Fibroblast of the aortic adventitia (primary cell): ENCODE data around the gene NCOA5. TPM values are rescaled to one million over a fixed set of nuclear protein-coding genes. Genes with fewer than 3 reads are reported as not detected.

Source experiments
- DNase-seq: peaks from one replicate; pipeline ENCODE4 v3.0.0-alpha.2; 2010; ENCODE audit warnings: low read depth
- H3K4me3 ChIP-seq: 2 replicates; pipeline ENCODE4 v1.5.1; 2011; ENCODE audit warnings: low read depth, mild to moderate bottlenecking, control low read depth, low read length, moderate library complexity
- CTCF ChIP-seq: IDR thresholded peaks from 2 replicates; pipeline ENCODE4 v1.5.1; 2011; ENCODE audit warnings: mild to moderate bottlenecking, low read length, control low read depth, inconsistent platforms; ENCODE audit not compliant: insufficient read depth
- total RNA-seq: library from RNA; depleted of rRNA; stranded (reverse); fragments of >200 nt; gene quantifications from 2 replicates; pipeline ENCODE4 v1.2.3, GENCODE V29; 2012; ENCODE audit warnings: low replicate concordance

The NCOA5 gene
- total RNA-seq, 1 donor, result 24.0 TPM

GRCh38 chr20:46018611-46019010 lies 71.2 kb downstream of the NCOA5 start:
- no peak for DNase-seq
- H3K4me3 ChIP-seq, result no peak overlapping the region
- no peak for TF ChIP-seq CTCF

- DNase-seq, result no peak
- no peak for TF ChIP-seq CTCF
- no peak overlapping the region for H3K4me3 ChIP-seq
Observed at GRCh38 chr20:46018112-46018511, 71.7 kb downstream of the NCOA5 start.

- no peak for TF ChIP-seq CTCF
- DNase-seq, result no peak
- no peak overlapping the region for H3K4me3 ChIP-seq
Observed at GRCh38 chr20:46017272-46017671, 72.5 kb downstream of the NCOA5 start.

- no peak overlapping the region for H3K4me3 ChIP-seq
- no peak for TF ChIP-seq CTCF
- DNase-seq, result no peak
Observed at GRCh38 chr20:46014517-46015396, 75.0 kb downstream of the NCOA5 start.

GRCh38 chr20:46013829-46014516 lies 75.8 kb downstream of the NCOA5 start:
- peak; percentile 41 for DNase-seq
- peak; percentile 78 for TF ChIP-seq CTCF

GRCh38 chr20:46013322-46013828 lies 76.4 kb downstream of the NCOA5 start:
- DNase-seq, result no peak
- TF ChIP-seq CTCF, result no peak

More at GRCh38 chr20:46013829-46014516, 75.8 kb downstream of the NCOA5 start:
- H3K4me3 ChIP-seq, result no peak overlapping the region

More at GRCh38 chr20:46013322-46013828, 76.4 kb downstream of the NCOA5 start:
- H3K4me3 ChIP-seq, result no peak overlapping the region
